Astrocyte of the cerebellum (primary cell): Measurements from ENCODE around the gene WDFY2.

Experiments
- DNase-seq: peaks from one replicate; pipeline ENCODE4 v3.0.0-alpha.2; 2011; ENCODE audit warnings: low read depth
- H3K4me3 ChIP-seq: 2 replicates; pipeline ENCODE4 v1.5.1; 2011; ENCODE audit warnings: mild to moderate bottlenecking, low read depth, low read length, moderate library complexity
- CTCF ChIP-seq: IDR thresholded peaks from 2 replicates; pipeline ENCODE4 v1.5.1; 2012; ENCODE audit warnings: low read length, low read depth, moderate library complexity, mild to moderate bottlenecking; ENCODE audit errors: missing control alignments
- in situ Hi-C: cut with HindIII; loops from 2 replicates; pipeline ENCODE4 v1.10.0; 2017; ENCODE audit warnings: low sequenced_read_pairs

Gene WDFY2

GRCh38 chr13:51599444-51600176 is 15.3 kb downstream of the WDFY2 start:
- in situ Hi-C loops: no loop called here
- TF ChIP-seq CTCF: no peak
- DNase-seq: no peak
- H3K4me3 ChIP-seq: no peak overlapping the region

GRCh38 chr13:51600703-51601102 is 16.4 kb downstream of the WDFY2 start:
- TF ChIP-seq CTCF: no peak
- no peak for DNase-seq
- H3K4me3 ChIP-seq: no peak overlapping the region
- in situ Hi-C loops: no loop called here

- in situ Hi-C loops: no loop called here
- no peak for TF ChIP-seq CTCF
- no peak for DNase-seq
These were observed 17.6 kb downstream of the WDFY2 start for GRCh38 chr13:51601601-51602565.

GRCh38 chr13:51603716-51604115 is 19.5 kb downstream of the WDFY2 start:
- DNase-seq: no peak
- no peak for TF ChIP-seq CTCF
- H3K4me3 ChIP-seq: no peak overlapping the region
- in situ Hi-C loops: no loop called here

More at GRCh38 chr13:51601601-51602565, 17.6 kb downstream of the WDFY2 start:
- H3K4me3 ChIP-seq: no peak overlapping the region

GRCh38 chr13:51605698-51606097 is 21.4 kb downstream of the WDFY2 start:
- TF ChIP-seq CTCF: no peak
- no peak overlapping the region for H3K4me3 ChIP-seq
- no peak for DNase-seq
- in situ Hi-C loops: no loop called here

- no peak for DNase-seq
- in situ Hi-C loops: no loop called here
- no peak for TF ChIP-seq CTCF
- H3K4me3 ChIP-seq: no peak overlapping the region
These were observed 22.9 kb downstream of the WDFY2 start for GRCh38 chr13:51607165-51607564.
